ENCODE measurements around the gene LIN28B. TPM values are rescaled to one million over a fixed set of nuclear protein-coding genes. Genes with fewer than 3 reads are reported as not detected.
A peak's percentile ranks its signal among the peaks of the same experiment; 100 is the strongest.

Gene LIN28B
- total RNA-seq, 1 donor from 2014 or later: not detected

DNA sequence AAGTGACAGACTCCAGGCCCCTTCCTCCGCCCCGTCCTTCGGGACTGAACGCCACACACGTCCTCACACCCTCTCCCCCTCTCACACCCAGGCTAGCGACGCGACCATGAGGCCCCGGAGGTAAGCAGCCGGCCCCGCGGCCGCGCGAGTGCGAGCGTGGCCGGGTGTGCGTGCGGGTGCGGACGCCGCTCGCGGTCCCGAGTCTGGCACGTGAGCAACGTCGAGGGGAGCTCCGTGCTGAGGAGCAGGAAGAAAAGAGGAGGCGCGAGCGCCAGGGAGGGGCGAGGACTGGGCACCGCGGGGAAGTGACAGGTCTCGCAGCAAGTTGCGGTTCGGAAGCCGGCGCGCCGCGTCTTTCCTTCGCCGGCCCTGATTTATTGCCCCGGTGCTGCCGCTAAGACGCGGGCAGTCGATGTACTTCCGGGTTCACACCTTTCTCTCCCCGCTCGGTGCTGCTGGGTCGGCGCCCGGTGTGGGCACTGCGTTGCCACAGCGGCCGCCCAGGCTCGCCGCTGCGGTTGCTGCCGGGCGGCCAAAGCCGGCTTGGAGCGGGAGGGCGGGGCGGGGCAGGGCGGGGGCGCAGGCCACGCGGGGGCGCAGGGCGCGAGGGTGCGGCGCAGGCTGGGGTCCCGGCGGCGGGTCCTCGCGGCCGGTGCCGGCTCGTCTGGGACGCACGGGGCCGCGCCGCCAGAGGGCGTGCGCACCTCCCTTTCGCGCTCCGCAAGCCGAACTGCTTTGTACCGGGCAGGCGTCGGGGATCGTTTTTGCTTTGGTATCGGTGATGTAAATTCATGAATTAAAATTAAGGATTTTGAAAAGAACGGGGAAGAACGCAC lies 15.8 kb upstream of the LIN28B start:
- no peak for DNase-seq
- H3K27me3 Mint-ChIP-seq: peaks cover 30% of the 10 kb centered on the region
- H3K27ac Mint-ChIP-seq: no peak overlapping the region
- ATAC-seq (ENCODE audit: low read depth): peak; percentile 57
- H3K4me3 Mint-ChIP-seq: peak overlapping the region; percentile 56
- H3K4me1 Mint-ChIP-seq: peaks cover 7% of the 10 kb centered on the region
- intact Hi-C loops (cut with micrococcal nuclease): loop anchor here (2.0 kb wide), 1 partner anchor 140 kb away; no protein-coding TSS in a partner anchor
- H3K36me3 Mint-ChIP-seq (ENCODE audit: low read depth): no peaks in the 10 kb centered on the region
- H3K9me3 Mint-ChIP-seq: no peaks in the 10 kb centered on the region
- TF ChIP-seq, protein P1, sequence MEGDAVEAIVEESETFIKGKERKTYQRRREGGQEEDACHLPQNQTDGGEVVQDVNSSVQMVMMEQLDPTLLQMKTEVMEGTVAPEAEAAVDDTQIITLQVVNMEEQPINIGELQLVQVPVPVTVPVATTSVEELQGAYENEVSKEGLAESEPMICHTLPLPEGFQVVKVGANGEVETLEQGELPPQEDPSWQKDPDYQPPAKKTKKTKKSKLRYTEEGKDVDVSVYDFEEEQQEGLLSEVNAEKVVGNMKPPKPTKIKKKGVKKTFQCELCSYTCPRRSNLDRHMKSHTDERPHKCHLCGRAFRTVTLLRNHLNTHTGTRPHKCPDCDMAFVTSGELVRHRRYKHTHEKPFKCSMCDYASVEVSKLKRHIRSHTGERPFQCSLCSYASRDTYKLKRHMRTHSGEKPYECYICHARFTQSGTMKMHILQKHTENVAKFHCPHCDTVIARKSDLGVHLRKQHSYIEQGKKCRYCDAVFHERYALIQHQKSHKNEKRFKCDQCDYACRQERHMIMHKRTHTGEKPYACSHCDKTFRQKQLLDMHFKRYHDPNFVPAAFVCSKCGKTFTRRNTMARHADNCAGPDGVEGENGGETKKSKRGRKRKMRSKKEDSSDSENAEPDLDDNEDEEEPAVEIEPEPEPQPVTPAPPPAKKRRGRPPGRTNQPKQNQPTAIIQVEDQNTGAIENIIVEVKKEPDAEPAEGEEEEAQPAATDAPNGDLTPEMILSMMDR (IDR thresholded peaks at IDR 0.05): no peak
- ChIA-PET POLR2A (no interaction called here), CTCF (no interaction called here)

GRCh38 chr6:104941729-104942091 lies 15.2 kb upstream of the LIN28B start:
- H3K27ac Mint-ChIP-seq: no peak overlapping the region
- TF ChIP-seq, protein P1 (IDR thresholded peaks at IDR 0.05): no peak
- peaks cover 7% of the 10 kb centered on the region for H3K4me1 Mint-ChIP-seq
- DNase-seq (no peak), ATAC-seq (ENCODE audit: low read depth) (no peak)
- intact Hi-C loops (cut with micrococcal nuclease): loop anchor here (2.0 kb wide), 1 partner anchor 139 kb away; no protein-coding TSS in a partner anchor
- peaks cover 25% of the 10 kb centered on the region for H3K27me3 Mint-ChIP-seq
- ChIA-PET POLR2A (no interaction called here), CTCF (no interaction called here)
- H3K9me3 Mint-ChIP-seq: no peaks in the 10 kb centered on the region
- H3K4me3 Mint-ChIP-seq: peak overlapping the region; percentile 56
- H3K36me3 Mint-ChIP-seq (ENCODE audit: low read depth): no peaks in the 10 kb centered on the region

GRCh38 chr6:104943781-104944180 lies 13.1 kb upstream of the LIN28B start:
- Mint-ChIP-seq H3K4me3 (no peak overlapping the region), H3K27ac (no peak overlapping the region), H3K9me3 (no peaks in the 10 kb centered on the region), H3K4me1 (peaks cover 7% of the 10 kb centered on the region), H3K27me3 (peaks cover 23% of the 10 kb centered on the region), H3K36me3 (ENCODE audit: low read depth) (no peaks in the 10 kb centered on the region)
- POLR2A ChIA-PET: no interaction called here
- TF ChIP-seq, protein P1 (IDR thresholded peaks at IDR 0.05): no peak
- CTCF ChIA-PET: no interaction called here
- intact Hi-C loops (cut with micrococcal nuclease): no loop called here
- ATAC-seq (ENCODE audit: low read depth) (no peak), DNase-seq (no peak)

DNA sequence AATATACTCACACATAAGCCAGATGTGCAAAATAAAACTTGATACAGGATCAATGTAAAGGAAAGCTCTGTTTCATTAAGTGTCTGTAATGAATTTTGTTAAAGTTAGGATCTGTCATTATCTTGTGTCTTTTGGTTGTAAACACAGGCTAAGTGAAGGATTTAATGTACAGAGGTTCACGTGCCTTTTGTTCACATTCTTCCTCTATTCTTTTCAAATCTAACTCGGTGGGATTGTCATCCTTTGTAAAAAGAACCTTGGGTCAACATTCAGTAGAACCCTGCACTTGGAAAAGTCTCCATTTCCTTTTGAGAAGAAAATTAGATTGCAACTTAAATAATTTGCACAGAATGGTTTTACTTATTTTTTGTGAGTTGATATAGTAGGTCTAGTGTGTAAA lies 7.7 kb upstream of the LIN28B start:
- H3K4me1 Mint-ChIP-seq: no peaks in the 10 kb centered on the region
- H3K27me3 Mint-ChIP-seq: peaks cover 23% of the 10 kb centered on the region
- peaks cover 3% of the 10 kb centered on the region for H3K9me3 Mint-ChIP-seq
- TF ChIP-seq, protein P1 (IDR thresholded peaks at IDR 0.05): no peak
- H3K36me3 Mint-ChIP-seq (ENCODE audit: low read depth): no peaks in the 10 kb centered on the region
- ChIA-PET CTCF (no interaction called here), POLR2A (no interaction called here)
- H3K27ac Mint-ChIP-seq: no peak overlapping the region
- no peak overlapping the region for H3K4me3 Mint-ChIP-seq
- DNase-seq (no peak), ATAC-seq (ENCODE audit: low read depth) (no peak)
- intact Hi-C loops (cut with micrococcal nuclease): no loop called here

- Mint-ChIP-seq H3K36me3 (ENCODE audit: low read depth) (no peaks in the 10 kb centered on the region), H3K4me1 (no peaks in the 10 kb centered on the region), H3K27me3 (peaks cover 33% of the 10 kb centered on the region), H3K27ac (no peak overlapping the region), H3K9me3 (peaks cover 3% of the 10 kb centered on the region), H3K4me3 (no peak overlapping the region)
- DNase-seq (no peak), ATAC-seq (ENCODE audit: low read depth) (no peak)
- intact Hi-C loops (cut with micrococcal nuclease): loop anchor here (10.0 kb wide), 1 partner anchor 1043 kb away; no protein-coding TSS in a partner anchor
- TF ChIP-seq, protein P1 (IDR thresholded peaks at IDR 0.05): no peak
- POLR2A ChIA-PET: no interaction called here
- CTCF ChIA-PET: no interaction called here
Measured at GRCh38 chr6:104951677-104952076, 5.2 kb upstream of the LIN28B start.
